Measurements from ENCODE around the gene TEX2. TPM values are rescaled to one million over a fixed set of nuclear protein-coding genes. Genes with fewer than 3 reads are reported as not detected.
"Not testable (repeated sequence)": the region's sequence is repeated elsewhere in the genome, so short reads cannot be mapped to it uniquely, and the experiment has no call there.

Gene TEX2
- total RNA-seq, 2 experiments from 2014 or later, result 14.8 to 17.6 TPM

DNA sequence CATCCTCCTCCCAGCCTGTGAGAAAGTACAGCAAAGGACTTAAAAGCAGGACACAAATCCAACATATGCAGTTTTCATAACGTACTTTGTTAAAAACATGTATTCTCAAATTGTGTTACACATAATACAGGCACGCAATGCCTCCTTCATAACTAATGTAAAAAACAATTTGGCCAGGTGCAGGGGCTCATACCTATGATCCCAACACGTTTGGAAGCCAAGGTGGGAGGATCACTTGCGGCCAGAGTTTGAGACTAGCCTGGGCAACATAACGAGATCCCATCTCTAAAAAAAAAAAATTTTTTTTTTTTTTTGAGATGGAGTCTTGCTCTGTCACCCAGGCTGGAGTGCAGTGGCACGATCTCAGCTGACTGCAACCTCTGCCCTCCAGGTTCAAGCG lies 20.4 kb downstream of the TEX2 start:
- no peaks in the 10 kb centered on the region for H3K27me3 Mint-ChIP-seq
- no peak overlapping the region for H3K4me3 Mint-ChIP-seq
- no peaks in the 10 kb centered on the region for H3K9me3 Mint-ChIP-seq (ENCODE audit: low read depth)
- no peak overlapping the region for H3K27ac Mint-ChIP-seq
- no peaks in the 10 kb centered on the region for H3K36me3 Mint-ChIP-seq
- ATAC-seq (no peak), DNase-seq (no peak)
- CTCF ChIA-PET, result no interaction called here
- peaks cover 2% of the 10 kb centered on the region for H3K4me1 Mint-ChIP-seq

DNA sequence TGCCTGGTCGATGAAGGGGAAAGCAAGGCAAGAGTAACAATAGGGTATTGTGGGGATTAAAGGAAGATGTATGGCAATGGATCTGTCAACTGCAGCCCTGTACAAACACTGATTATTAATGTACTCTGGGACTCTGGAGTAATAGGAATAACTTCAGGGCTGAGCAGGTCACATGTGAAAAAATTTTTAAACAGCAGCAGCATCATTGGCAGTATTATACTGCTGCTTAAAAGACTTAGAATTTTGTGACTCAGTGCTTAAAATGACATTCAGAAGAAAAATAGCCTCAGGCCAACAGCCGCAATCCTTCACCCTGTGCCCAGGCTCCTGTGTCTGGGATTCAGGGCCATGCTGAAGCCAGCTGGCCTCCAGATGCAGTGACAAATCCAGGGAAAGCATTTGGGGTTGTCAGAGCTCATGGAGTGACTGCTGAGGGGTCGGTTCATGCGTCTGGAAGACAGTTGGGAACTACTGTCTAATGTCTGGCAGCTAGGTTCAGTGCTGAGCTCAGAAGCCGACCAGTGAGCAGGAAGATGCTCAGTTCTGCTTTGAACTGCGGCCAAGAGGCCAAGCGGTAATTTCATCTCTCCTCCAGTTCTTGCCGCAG lies 22.2 kb downstream of the TEX2 start:
- H3K4me1 Mint-ChIP-seq, result peaks cover 2% of the 10 kb centered on the region
- no peak overlapping the region for H3K4me3 Mint-ChIP-seq
- H3K36me3 Mint-ChIP-seq, result peaks cover 2% of the 10 kb centered on the region
- H3K27ac Mint-ChIP-seq, result no peak overlapping the region
- H3K27me3 Mint-ChIP-seq, result no peaks in the 10 kb centered on the region
- DNase-seq (no peak), ATAC-seq (no peak)
- CTCF ChIA-PET, result interaction anchor here (1.1 kb wide), 1 partner anchor 180 kb away, joined by 3 read pairs; no protein-coding TSS in a partner anchor
- no peaks in the 10 kb centered on the region for H3K9me3 Mint-ChIP-seq (ENCODE audit: low read depth)

DNA sequence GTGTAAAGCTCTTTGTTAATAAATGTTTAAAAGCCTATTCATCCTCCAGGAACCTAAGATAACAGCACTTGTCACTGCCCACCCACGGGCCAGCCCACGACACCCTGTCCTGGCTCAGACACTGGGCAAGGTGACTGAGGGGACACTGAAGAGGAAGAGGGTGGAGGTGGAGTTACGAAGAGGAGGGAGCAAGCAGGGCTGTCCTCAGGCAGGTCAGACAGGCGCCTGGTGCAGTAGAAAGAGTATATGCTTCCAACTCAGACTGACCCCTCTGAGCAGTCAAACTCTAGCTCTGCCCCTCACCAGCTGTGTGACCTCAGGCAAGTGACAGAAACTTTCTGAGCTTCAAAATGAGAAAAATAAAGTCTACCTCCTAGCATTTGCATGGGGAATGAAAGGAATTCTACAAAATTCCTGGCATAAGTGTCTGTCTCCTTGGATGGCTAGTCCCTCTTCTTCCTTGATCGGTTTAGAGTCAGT lies 22.8 kb downstream of the TEX2 start:
- CTCF ChIA-PET, result interaction anchor here (1.7 kb wide), 1 partner anchor 12 kb away, joined by 3 read pairs; no protein-coding TSS in a partner anchor
- no peaks in the 10 kb centered on the region for H3K9me3 Mint-ChIP-seq (ENCODE audit: low read depth)
- H3K36me3 Mint-ChIP-seq, result peaks cover 2% of the 10 kb centered on the region
- DNase-seq, result no peak
- no peaks in the 10 kb centered on the region for H3K27me3 Mint-ChIP-seq
- ATAC-seq, result no peak
- no peak overlapping the region for H3K4me3 Mint-ChIP-seq
- H3K27ac Mint-ChIP-seq, result no peak overlapping the region
- peaks cover 2% of the 10 kb centered on the region for H3K4me1 Mint-ChIP-seq

DNA sequence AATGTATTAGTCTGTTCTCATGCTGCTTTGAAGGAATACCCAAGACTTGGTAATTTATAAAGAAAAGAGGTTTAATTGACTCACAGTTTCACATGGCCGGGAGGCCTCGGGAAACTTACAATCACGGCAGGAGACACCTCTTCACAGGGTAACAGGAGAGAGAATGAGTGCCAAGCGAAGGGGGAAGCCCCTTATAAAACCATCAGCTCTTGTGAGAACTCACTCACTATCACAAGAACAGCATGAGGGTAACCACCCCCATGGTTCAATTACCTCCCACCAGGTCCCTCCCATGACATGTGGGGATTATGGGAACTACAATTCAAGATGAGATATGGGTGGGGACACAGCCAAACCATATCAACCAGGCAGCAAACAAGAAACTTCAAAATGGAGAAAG lies 24.6 kb downstream of the TEX2 start:
- DNase-seq; H3K9me3 Mint-ChIP-seq (ENCODE audit: low read depth); H3K36me3 Mint-ChIP-seq; H3K27ac Mint-ChIP-seq; ATAC-seq; H3K27me3 Mint-ChIP-seq; H3K4me3 Mint-ChIP-seq; H3K4me1 Mint-ChIP-seq: not testable (repeated sequence)
- CTCF ChIA-PET, result interaction anchor here (0.8 to 1.7 kb wide), 2 partner anchors 10 to 35 kb away, joined by 3 read pairs; no protein-coding TSS in a partner anchor

DNA sequence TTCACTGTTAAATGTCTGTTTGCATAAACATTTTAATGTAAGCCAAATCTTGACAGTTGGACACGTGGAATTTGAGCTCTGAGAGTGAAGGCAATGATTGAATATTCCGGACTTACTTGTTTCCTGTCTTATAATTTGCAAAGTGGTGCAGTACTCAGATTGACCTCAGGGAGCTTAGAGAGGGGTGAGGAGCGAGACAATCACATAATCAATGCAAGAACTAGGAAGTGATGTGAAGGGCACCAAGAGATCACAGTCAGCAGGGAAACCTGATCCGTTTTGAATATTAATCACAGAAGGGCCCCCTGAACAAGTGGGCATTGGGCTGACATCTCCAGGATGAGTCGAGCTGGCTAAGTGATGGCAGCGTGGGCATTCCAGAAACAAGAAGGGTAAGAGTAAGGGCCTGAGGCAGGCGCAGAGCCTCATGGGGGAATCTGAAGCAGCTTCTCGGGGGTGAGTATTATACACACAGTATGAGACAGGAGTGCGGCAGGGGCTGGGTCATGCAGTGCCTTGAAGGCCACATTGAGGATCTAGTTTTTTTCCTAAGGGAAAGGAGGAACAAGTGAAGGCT lies 26.1 kb downstream of the TEX2 start:
- no peak overlapping the region for H3K4me3 Mint-ChIP-seq
- H3K4me1 Mint-ChIP-seq, result peaks cover 2% of the 10 kb centered on the region
- H3K9me3 Mint-ChIP-seq (ENCODE audit: low read depth), result no peaks in the 10 kb centered on the region
- CTCF ChIA-PET, result interaction anchor here (0.9 to 1.6 kb wide), 3 partner anchors 13 to 39 kb away, joined by 3 to 5 read pairs (median 4); no protein-coding TSS in a partner anchor
- no peaks in the 10 kb centered on the region for H3K27me3 Mint-ChIP-seq
- ATAC-seq (no peak), DNase-seq (no peak)
- H3K36me3 Mint-ChIP-seq, result peaks cover 2% of the 10 kb centered on the region
- no peak overlapping the region for H3K27ac Mint-ChIP-seq

DNA sequence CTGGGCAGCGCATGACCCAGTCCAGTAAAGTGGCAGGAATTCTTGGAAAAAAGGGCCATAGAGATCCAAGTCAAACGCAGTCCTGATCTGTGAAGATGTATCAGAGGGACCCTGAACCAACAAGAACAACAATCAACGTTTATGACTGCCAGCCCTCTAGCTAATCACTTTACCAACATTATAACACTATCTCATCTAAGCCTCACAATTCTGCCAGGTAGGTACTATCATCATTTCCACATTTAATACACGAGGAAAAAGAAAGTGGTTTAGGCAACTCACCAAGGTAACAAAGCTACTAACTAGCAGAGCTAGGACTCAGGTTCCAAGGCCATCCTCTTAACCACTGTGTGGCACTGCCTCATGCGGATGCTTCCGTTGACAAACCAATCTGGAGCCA lies 28.1 kb downstream of the TEX2 start:
- Mint-ChIP-seq H3K36me3 (peaks cover 2% of the 10 kb centered on the region), H3K4me3 (no peak overlapping the region), H3K27me3 (no peaks in the 10 kb centered on the region), H3K27ac (no peak overlapping the region), H3K9me3 (ENCODE audit: low read depth) (no peaks in the 10 kb centered on the region), H3K4me1 (peaks cover 2% of the 10 kb centered on the region)
- ATAC-seq, result no peak
- CTCF ChIA-PET, result no interaction called here
- no peak for DNase-seq

DNA sequence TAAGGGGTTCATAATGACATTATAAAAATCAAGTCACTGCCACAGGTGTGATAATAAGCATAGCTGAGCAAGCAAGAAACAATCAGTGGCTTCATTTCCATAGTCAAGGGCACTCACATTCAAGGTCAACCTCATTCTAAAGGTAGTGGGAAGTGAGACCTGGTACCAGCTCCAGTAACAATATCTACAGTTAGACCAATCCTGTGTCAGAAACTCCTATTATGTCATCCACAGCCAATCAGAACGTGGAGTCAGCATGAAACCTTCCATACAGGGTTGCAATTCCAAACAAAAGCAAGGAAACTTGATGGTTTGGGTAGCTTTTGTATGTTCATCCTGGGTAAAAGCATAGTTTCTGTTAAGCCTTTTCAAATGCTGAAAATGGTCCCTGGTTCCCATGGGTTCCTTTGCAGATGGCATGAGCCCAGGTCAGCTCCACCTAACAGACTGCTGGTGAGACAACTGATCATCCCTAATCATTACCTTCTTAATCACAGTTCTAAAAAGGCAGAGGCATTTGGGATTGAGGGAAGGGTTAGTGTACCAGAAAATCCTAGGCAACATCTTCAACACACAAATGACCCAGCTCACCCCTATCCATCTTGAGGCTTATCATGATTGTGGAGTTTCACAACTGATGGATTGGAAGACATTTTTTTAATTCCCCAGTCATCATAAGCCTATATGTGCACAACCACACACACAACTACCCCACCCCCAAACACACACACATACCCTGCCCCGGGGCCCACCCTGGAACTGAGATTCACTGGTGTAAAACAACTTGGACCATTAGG lies 30.4 kb downstream of the TEX2 start:
- H3K27ac Mint-ChIP-seq, result no peak overlapping the region
- H3K27me3 Mint-ChIP-seq, result no peaks in the 10 kb centered on the region
- H3K4me1 Mint-ChIP-seq, result no peaks in the 10 kb centered on the region
- DNase-seq (no peak), ATAC-seq (no peak)
- CTCF ChIA-PET, result interaction anchor here (0.6 to 0.7 kb wide), 2 partner anchors 49 to 51 kb away, joined by 3 to 4 read pairs; no protein-coding TSS in a partner anchor
- H3K36me3 Mint-ChIP-seq, result peaks cover 2% of the 10 kb centered on the region
- H3K4me3 Mint-ChIP-seq, result no peak overlapping the region
- no peaks in the 10 kb centered on the region for H3K9me3 Mint-ChIP-seq (ENCODE audit: low read depth)

DNA sequence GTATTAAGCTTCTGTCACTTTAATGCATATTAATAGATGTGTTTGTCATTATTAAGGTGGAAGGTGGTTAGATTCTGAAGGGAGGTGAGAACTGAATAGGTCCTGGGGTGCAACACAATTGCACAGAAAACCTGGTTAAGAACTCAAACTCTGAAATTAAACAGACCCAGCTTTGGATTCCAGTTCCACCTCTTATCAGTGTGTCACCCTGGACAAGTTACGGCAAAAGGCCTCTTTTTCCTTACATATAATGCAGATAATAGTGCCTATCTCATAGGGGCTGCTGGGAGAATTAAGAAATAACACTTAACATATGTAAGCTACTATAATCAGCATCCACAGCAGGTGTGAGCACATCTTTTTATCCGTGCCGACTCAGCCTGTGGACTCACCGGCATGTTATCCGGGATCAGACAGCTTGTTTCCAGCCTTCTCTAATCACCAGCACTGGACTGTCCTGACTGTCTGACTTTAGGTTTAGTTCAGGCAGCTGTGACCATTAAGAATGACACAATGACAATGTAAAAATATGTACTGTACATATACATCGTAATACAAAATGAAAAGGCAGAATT lies 31.4 kb downstream of the TEX2 start:
- no peaks in the 10 kb centered on the region for H3K4me1 Mint-ChIP-seq
- no peak for ATAC-seq
- no peak overlapping the region for H3K27ac Mint-ChIP-seq
- H3K4me3 Mint-ChIP-seq, result no peak overlapping the region
- H3K36me3 Mint-ChIP-seq, result no peaks in the 10 kb centered on the region
- no peak for DNase-seq
- H3K27me3 Mint-ChIP-seq, result no peaks in the 10 kb centered on the region
- H3K9me3 Mint-ChIP-seq (ENCODE audit: low read depth), result no peaks in the 10 kb centered on the region
- CTCF ChIA-PET, result interaction anchor here (0.7 to 0.9 kb wide), 2 partner anchors 50 to 98 kb away, joined by 3 to 4 read pairs; no protein-coding TSS in a partner anchor

DNA sequence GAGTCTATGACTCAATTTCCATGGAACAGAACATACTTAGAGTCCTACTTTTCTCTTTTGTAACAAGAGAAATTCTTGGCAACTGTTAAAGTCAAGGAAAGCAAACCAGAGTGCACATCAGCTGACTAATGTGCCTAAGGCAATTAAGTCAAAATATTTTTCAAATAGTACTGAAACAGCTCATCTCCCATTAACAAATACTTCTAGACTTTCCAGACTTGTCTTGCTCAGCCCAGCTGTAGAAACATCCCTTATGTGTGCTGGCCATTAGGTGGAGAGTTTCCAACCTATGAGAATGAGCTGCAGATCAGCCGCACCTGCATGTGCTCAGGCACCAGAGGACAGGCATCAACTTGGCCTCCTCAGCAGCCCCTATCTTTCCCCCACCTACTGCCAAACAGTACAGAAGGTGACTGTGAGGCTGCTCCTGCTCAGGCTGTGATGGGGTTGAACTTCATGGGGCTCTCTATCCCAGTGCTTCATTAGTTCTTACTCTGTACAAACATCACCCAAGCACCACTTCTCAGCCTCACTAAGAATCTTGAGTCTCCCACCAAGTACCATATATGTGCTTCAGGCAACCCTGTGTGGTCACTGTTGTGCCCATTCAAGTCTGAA lies 32.2 kb downstream of the TEX2 start:
- Mint-ChIP-seq H3K4me1 (no peaks in the 10 kb centered on the region), H3K9me3 (ENCODE audit: low read depth) (no peaks in the 10 kb centered on the region), H3K27ac (no peak overlapping the region), H3K27me3 (no peaks in the 10 kb centered on the region), H3K36me3 (no peaks in the 10 kb centered on the region), H3K4me3 (no peak overlapping the region)
- DNase-seq (no peak), ATAC-seq (no peak)
- CTCF ChIA-PET, result no interaction called here

DNA sequence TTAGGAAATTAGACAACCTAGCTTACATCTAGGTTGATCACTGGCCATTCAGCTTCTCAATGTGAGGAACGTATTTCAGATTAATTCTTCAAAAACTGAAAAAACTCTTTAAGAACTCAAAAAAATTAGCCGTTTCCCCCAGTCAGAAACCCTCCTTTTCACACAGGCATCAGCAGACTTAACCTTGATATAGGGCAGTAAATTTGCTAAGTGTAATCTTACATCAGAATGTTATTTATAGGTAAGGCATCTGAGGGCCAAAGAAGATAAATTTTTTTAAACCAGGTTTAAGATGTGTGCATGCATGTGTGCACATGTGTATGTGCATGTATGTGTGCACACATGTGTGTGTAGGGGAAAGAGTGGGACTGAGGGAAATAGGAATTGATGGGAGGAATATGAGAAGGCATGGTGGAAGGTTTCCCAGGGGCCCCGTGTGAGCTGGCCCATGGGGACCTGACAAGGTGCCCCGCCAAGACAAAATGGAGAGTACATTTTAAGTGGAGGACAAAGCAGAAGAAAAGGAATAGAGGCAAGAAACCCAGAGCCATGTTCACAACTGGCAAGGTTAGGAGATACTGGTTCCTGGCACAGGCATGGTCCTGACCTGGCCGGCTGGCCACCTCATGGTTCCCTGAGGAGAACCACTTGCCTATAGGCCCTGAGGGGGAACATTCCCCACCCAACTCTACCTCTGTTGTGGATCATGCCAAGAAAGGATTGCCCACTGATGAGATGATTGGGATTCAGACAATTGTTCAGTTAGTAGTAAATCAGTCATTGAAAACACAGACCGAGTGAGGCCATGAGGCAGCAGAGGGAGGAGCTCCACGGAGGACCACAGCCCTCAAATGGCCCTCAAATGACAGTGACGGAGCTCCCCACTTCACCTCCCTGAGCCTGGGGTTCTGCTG lies 33.0 kb downstream of the TEX2 start:
- H3K9me3 Mint-ChIP-seq (ENCODE audit: low read depth), result no peaks in the 10 kb centered on the region
- no peak overlapping the region for H3K27ac Mint-ChIP-seq
- no peaks in the 10 kb centered on the region for H3K27me3 Mint-ChIP-seq
- no peaks in the 10 kb centered on the region for H3K36me3 Mint-ChIP-seq
- ATAC-seq, result no peak
- H3K4me3 Mint-ChIP-seq, result no peak overlapping the region
- H3K4me1 Mint-ChIP-seq, result no peaks in the 10 kb centered on the region
- DNase-seq, result no peak
- CTCF ChIA-PET, result no interaction called here

DNA sequence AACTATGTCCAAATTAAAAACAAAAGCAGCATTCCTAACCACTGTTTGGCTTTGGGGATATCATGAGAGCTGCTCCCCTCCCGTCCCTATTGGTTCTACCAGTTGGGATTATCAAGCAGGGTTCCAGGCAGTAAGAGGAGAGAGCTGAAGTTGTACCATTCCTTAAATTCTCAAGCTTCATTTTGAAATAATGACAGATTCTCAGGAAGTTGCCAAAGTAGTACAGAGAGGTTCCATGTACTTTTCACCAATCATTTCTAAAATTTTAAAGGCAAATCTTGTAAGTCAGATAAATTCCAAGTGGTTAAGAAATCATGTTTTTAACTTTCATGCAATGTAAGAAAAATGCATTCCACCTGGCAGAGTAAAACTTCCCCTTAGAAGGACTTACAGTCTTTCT lies 36.9 kb downstream of the TEX2 start:
- H3K36me3 Mint-ChIP-seq, result no peaks in the 10 kb centered on the region
- no peak for ATAC-seq
- H3K4me3 Mint-ChIP-seq, result no peak overlapping the region
- CTCF ChIA-PET, result no interaction called here
- no peak for DNase-seq
- H3K27ac Mint-ChIP-seq, result no peak overlapping the region
- H3K9me3 Mint-ChIP-seq (ENCODE audit: low read depth), result no peaks in the 10 kb centered on the region
- H3K4me1 Mint-ChIP-seq, result no peaks in the 10 kb centered on the region
- no peaks in the 10 kb centered on the region for H3K27me3 Mint-ChIP-seq

DNA sequence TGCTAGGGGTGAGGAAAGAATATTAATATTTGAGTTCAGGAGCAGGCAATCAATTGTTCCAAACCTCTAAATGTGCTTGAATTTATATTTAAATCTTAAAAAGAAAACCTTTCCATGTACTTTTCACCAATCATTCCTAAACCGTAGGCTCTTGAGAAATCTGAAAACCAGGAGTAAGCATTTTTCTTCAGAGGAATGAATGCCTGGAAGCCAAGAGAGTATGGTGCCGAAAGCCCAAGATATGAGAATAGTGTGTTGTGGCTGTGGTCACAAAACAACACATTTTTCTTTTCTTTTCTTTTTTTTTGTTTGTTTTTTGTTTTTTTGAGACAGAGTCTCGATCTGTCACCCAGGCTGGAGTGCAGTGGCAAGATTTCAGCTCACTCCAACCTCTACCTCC lies 37.6 kb downstream of the TEX2 start:
- H3K9me3 Mint-ChIP-seq (ENCODE audit: low read depth), result no peaks in the 10 kb centered on the region
- H3K4me1 Mint-ChIP-seq, result no peaks in the 10 kb centered on the region
- ATAC-seq (no peak), DNase-seq (no peak)
- no peak overlapping the region for H3K27ac Mint-ChIP-seq
- no peak overlapping the region for H3K4me3 Mint-ChIP-seq
- H3K36me3 Mint-ChIP-seq, result peaks cover 3% of the 10 kb centered on the region
- H3K27me3 Mint-ChIP-seq, result no peaks in the 10 kb centered on the region
- CTCF ChIA-PET, result no interaction called here
